Stimulated activated CD4-positive, alpha-beta T cell treated with anti-CD3 and anti-CD28 coated beads, Interleukin-1b, Interleukin-23, amount 100 ng/mL, for 1 hour (primary cell): ENCODE results near the gene PPARG.

ENCODE experiments used
- DNase-seq, 2 donors: peaks; one replicate each; pipeline ENCODE4 v3.0.0-alpha.2; 2020; ENCODE audit warnings: low read depth in 2 of 2

Gene PPARG

GRCh38 chr3:12312010-12312409 is 23.1 kb downstream of the PPARG start:
- no peak for DNase-seq

- DNase-seq, result no peak
Observed at GRCh38 chr3:12313519-12313918, 24.6 kb downstream of the PPARG start.

GRCh38 chr3:12316253-12316652 is 27.4 kb downstream of the PPARG start:
- DNase-seq, result no peak

GRCh38 chr3:12316729-12317351 is 28.0 kb downstream of the PPARG start:
- no peak for DNase-seq

GRCh38 chr3:12317914-12318313 is 29.0 kb downstream of the PPARG start:
- no peak for DNase-seq

- no peak for DNase-seq
Observed at GRCh38 chr3:12318758-12319621, 30.1 kb downstream of the PPARG start.

GRCh38 chr3:12321015-12321414 is 32.1 kb downstream of the PPARG start:
- no peak for DNase-seq

- DNase-seq, result no peak
Observed at GRCh38 chr3:12323237-12323636, 34.4 kb downstream of the PPARG start.

GRCh38 chr3:12325586-12326515 is 37.0 kb downstream of the PPARG start:
- DNase-seq, result no peak

GRCh38 chr3:12327021-12327420 is 38.2 kb downstream of the PPARG start:
- no peak for DNase-seq

GRCh38 chr3:12328132-12328836 is 39.4 kb downstream of the PPARG start:
- no peak for DNase-seq

- DNase-seq, result no peak
Observed at GRCh38 chr3:12328837-12329462, 40.1 kb downstream of the PPARG start.

GRCh38 chr3:12334786-12335185 is 45.9 kb downstream of the PPARG start:
- DNase-seq, result no peak

GRCh38 chr3:12335421-12335820 is 46.6 kb downstream of the PPARG start:
- DNase-seq, result no peak

- DNase-seq, result no peak
Observed at GRCh38 chr3:12336099-12336498, 47.2 kb downstream of the PPARG start.

- no peak for DNase-seq
Observed at GRCh38 chr3:12338595-12339546, 50.0 kb downstream of the PPARG start.

- no peak for DNase-seq
Observed at GRCh38 chr3:12339701-12340480, 51.0 kb downstream of the PPARG start.

- no peak for DNase-seq
Observed at GRCh38 chr3:12340506-12340905, 51.6 kb downstream of the PPARG start.

GRCh38 chr3:12342151-12342550 is 53.3 kb downstream of the PPARG start:
- DNase-seq, result no peak
